OCI-LY1 (cell line): ENCODE data around the gene LPAR1.

Source experiments
- H2AFZ ChIP-seq: fragments of 200-600 bp; sonication (generic), shearing (Covaris generic); 2 replicates; pipeline ENCODE4 v1.6.0; 2014; ENCODE audit warnings: antibody characterized with exemption, mild to moderate bottlenecking, low read length
- H3F3A ChIP-seq: fragments of 200-600 bp; sonication (generic), shearing (Covaris generic); 2 replicates; pipeline ENCODE4 v1.6.0; 2014; ENCODE audit warnings: mild to moderate bottlenecking, antibody characterized with exemption, low read length, moderate library complexity; ENCODE audit not compliant: insufficient read depth
- H3K27ac ChIP-seq: fragments of 200-600 bp; sonication (generic); 2 replicates; pipeline ENCODE4 v1.5.1; 2014; ENCODE audit warnings: low read length, mixed run types, mild to moderate bottlenecking, low read depth; ENCODE audit not compliant: poor library complexity, severe bottlenecking
- H3K27me3 ChIP-seq: fragments of 200-600 bp; sonication (generic); 2 replicates; pipeline ENCODE4 v1.6.0; 2014; ENCODE audit warnings: antibody characterized with exemption, mild to moderate bottlenecking, low read length, moderate library complexity; ENCODE audit not compliant: insufficient read depth
- H3K36me3 ChIP-seq: fragments of 200-600 bp; sonication (generic); 2 replicates; pipeline ENCODE4 v1.6.1; 2014; ENCODE audit warnings: mild to moderate bottlenecking, antibody characterized with exemption, low read length, moderate library complexity, mixed read lengths; ENCODE audit not compliant: insufficient read depth
- H3K4me1 ChIP-seq: fragments of 200-600 bp; sonication (generic); 2 replicates; pipeline ENCODE4 v1.5.1; 2014; ENCODE audit warnings: mild to moderate bottlenecking, low read length, moderate library complexity; ENCODE audit not compliant: insufficient read depth, severe bottlenecking
- H3K4me2 ChIP-seq: fragments of 200-600 bp; sonication (generic), shearing (Covaris generic); 2 replicates; pipeline ENCODE4 v1.6.1; 2014; ENCODE audit warnings: low read length
- H3K4me3 ChIP-seq: fragments of 200-600 bp; sonication (generic); 2 replicates; pipeline ENCODE4 v1.5.1; 2014; ENCODE audit warnings: low read length, low read depth, mild to moderate bottlenecking, mixed read lengths; ENCODE audit not compliant: poor library complexity, severe bottlenecking
- H3K79me2 ChIP-seq: fragments of 200-600 bp; shearing (Covaris generic); 2 replicates; pipeline ENCODE4 v1.6.1; 2016; ENCODE audit warnings: mixed run types, low read length, mixed read lengths; ENCODE audit not compliant: insufficient read depth
- H3K9ac ChIP-seq: fragments of 200-600 bp; sonication (generic), shearing (Covaris generic); 2 replicates; pipeline ENCODE4 v1.6.1; 2014; ENCODE audit warnings: mild to moderate bottlenecking, low read length, mixed read lengths
- H3K9me2 ChIP-seq: fragments of 200-600 bp; sonication (generic), shearing (Covaris generic); 2 replicates; pipeline ENCODE4 v1.6.1; 2014; ENCODE audit warnings: low read depth, mild to moderate bottlenecking, low read length, mixed read lengths
- H3K9me3 ChIP-seq: fragments of 200-600 bp; shearing (Covaris generic); 2 replicates; pipeline ENCODE4 v1.6.1; 2014; ENCODE audit warnings: low read length, mixed read lengths
- H4K20me1 ChIP-seq: fragments of 200-600 bp; sonication (generic), shearing (Covaris generic); 2 replicates; pipeline ENCODE4 v1.6.0; 2016; ENCODE audit warnings: mild to moderate bottlenecking, low read length; ENCODE audit not compliant: insufficient read depth
- EZH2 ChIP-seq: fragments of 200-600 bp; sonication (generic), shearing (Covaris generic); IDR thresholded peaks from 2 replicates; pipeline ENCODE4 v1.8.0; 2017; ENCODE audit warnings: borderline replicate concordance, mixed run types, mild to moderate bottlenecking, antibody characterized with exemption, low read length, moderate library complexity, mixed read lengths
- TF ChIP-seq, protein P1 (sequence below): fragments of 200-600 bp; sonication (generic), shearing (Covaris generic); IDR thresholded peaks from 2 replicates; pipeline ENCODE4 v1.5.1; 2017; ENCODE audit warnings: mild to moderate bottlenecking, antibody characterized with exemption, low read length, moderate library complexity, mixed read lengths

Gene LPAR1

GRCh38 chr9:110844121-110844520, 194.1 kb downstream of the LPAR1 start:
- Histone ChIP-seq H3K4me1 (no peaks in the 10 kb centered on the region), H3K79me2 (no peaks in the 10 kb centered on the region), H2AFZ (no peak overlapping the region), H3K27me3 (no peaks in the 10 kb centered on the region), H3K9me2 (no peaks in the 10 kb centered on the region), H3K27ac (no peak overlapping the region), H3K4me3 (no peak overlapping the region), H4K20me1 (no peaks in the 10 kb centered on the region), H3K9me3 (no peaks in the 10 kb centered on the region), H3K36me3 (no peaks in the 10 kb centered on the region), H3K4me2 (no peak overlapping the region), H3K9ac (no peak overlapping the region), H3F3A (no peaks in the 10 kb centered on the region)
- no peak for TF ChIP-seq EZH2
- TF ChIP-seq, protein P1, sequence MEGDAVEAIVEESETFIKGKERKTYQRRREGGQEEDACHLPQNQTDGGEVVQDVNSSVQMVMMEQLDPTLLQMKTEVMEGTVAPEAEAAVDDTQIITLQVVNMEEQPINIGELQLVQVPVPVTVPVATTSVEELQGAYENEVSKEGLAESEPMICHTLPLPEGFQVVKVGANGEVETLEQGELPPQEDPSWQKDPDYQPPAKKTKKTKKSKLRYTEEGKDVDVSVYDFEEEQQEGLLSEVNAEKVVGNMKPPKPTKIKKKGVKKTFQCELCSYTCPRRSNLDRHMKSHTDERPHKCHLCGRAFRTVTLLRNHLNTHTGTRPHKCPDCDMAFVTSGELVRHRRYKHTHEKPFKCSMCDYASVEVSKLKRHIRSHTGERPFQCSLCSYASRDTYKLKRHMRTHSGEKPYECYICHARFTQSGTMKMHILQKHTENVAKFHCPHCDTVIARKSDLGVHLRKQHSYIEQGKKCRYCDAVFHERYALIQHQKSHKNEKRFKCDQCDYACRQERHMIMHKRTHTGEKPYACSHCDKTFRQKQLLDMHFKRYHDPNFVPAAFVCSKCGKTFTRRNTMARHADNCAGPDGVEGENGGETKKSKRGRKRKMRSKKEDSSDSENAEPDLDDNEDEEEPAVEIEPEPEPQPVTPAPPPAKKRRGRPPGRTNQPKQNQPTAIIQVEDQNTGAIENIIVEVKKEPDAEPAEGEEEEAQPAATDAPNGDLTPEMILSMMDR = no peak

DNA sequence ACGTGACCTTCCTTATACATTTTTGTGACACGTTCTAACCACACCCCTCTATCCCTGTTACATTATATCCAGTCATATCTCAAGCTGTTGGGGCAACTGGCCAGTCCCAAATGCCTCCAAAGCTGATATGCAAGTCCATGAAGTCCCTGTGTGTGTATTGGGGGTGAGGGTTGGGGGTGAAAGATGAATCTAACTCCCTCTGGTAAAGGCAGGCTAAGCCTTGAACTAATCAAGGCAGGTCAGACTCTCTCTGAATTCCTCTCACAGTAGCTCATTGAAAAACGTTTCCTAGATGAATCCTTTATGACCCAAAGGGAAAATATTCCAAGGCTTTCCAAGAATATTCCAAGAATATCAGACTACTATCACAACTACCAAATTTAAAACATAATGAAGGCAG, 195.3 kb downstream of the LPAR1 start:
- TF ChIP-seq, protein P1 = no peak
- TF ChIP-seq EZH2 = no peak
- H3K9me2 ChIP-seq = no peaks in the 10 kb centered on the region
- H3K27ac ChIP-seq = no peak overlapping the region
- H3K4me1 ChIP-seq = no peaks in the 10 kb centered on the region
- H3K36me3 ChIP-seq = no peaks in the 10 kb centered on the region
- no peaks in the 10 kb centered on the region for H4K20me1 ChIP-seq
- no peaks in the 10 kb centered on the region for H3K27me3 ChIP-seq
- no peaks in the 10 kb centered on the region for H3F3A ChIP-seq
- no peak overlapping the region for H2AFZ ChIP-seq
- H3K4me2 ChIP-seq = no peak overlapping the region
- no peaks in the 10 kb centered on the region for H3K9me3 ChIP-seq
- H3K4me3 ChIP-seq = no peak overlapping the region
- H3K9ac ChIP-seq = no peak overlapping the region
- no peaks in the 10 kb centered on the region for H3K79me2 ChIP-seq

DNA sequence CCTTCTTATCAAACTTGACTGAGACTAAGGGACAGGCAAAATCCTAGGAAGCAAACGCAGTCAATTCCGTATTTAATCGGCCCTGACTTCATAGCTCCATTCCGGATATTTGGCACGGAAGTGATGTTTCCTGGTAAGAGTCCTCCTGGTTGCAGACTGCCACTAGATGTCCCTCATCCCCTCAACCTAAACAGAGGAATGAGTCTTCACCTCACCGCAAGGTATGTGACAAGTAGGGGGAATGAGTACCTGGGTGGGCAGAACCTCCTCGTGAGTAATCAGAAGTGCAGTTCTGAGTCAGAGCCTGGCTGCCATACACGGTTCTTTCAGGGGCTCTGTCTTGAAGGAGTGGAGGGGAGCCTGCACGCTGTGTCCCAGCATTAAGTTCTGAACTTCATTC, 196.1 kb downstream of the LPAR1 start:
- no peaks in the 10 kb centered on the region for H3K4me1 ChIP-seq
- H3K9me3 ChIP-seq = no peaks in the 10 kb centered on the region
- H3F3A ChIP-seq = no peaks in the 10 kb centered on the region
- no peak overlapping the region for H2AFZ ChIP-seq
- H3K36me3 ChIP-seq = no peaks in the 10 kb centered on the region
- TF ChIP-seq, protein P1 = peak; percentile 19; the same call in 1 of the 2 replicates
- TF ChIP-seq EZH2 = no peak
- H3K9me2 ChIP-seq = no peaks in the 10 kb centered on the region
- H3K79me2 ChIP-seq = no peaks in the 10 kb centered on the region
- no peak overlapping the region for H3K4me2 ChIP-seq
- no peak overlapping the region for H3K4me3 ChIP-seq
- H3K27ac ChIP-seq = no peak overlapping the region
- H3K27me3 ChIP-seq = no peaks in the 10 kb centered on the region
- no peaks in the 10 kb centered on the region for H4K20me1 ChIP-seq
- no peak overlapping the region for H3K9ac ChIP-seq
